GM12878 (cell line): ENCODE measurements around the gene RAPGEF1. TPM values are rescaled to one million over a fixed set of nuclear protein-coding genes. Genes with fewer than 3 reads are reported as not detected.
A peak's percentile ranks its signal among the peaks of the same experiment; 100 is the strongest.

ENCODE experiments used
- ATAC-seq: fragments of 200-7000 bp; cut with Tn5 transposase; 3 replicates; pipeline ENCODE4 v1.9.1; 2020; ENCODE audit warnings: mild to moderate bottlenecking, moderate library complexity
- BruUV-seq: library from RNA; stranded (reverse); fragments of 400-500 nt; replicated peaks from 2 replicates; lab custom pipeline; 2021; lab: Mats Ljungman, UMichigan
- CTCF ChIA-PET: fragments of 300-600 bp; sonication (Branson Sonifier 250); formaldehyde crosslinking; extraction: SDS; loops from one replicate; lab custom pipeline; 2021; ENCODE audit warnings: inconsistent platforms; lab: Yijun Ruan, JAX
- POLR2A ChIA-PET: fragments of 350-600 bp; formaldehyde crosslinking; extraction: SDS; loops from one replicate; lab custom pipeline; 2021; ENCODE audit warnings: inconsistent platforms; lab: Charles Lee
- RAD21 ChIA-PET: fragments of 300-600 bp; sonication (Branson Sonifier 250); formaldehyde crosslinking; loops from one replicate; lab custom pipeline; 2023; ENCODE audit warnings: antibody characterized with exemption; ENCODE audit not compliant: unreplicated experiment; lab: Charles Lee
- SMC1A ChIA-PET: fragments of 300-600 bp; sonication (Branson Sonifier 250); formaldehyde crosslinking; loops from one replicate; lab custom pipeline; 2023; ENCODE audit not compliant: unreplicated experiment, uncharacterized antibody; lab: Charles Lee
- DNase-seq: peaks from one replicate; pipeline ENCODE4 v3.0.0-alpha.2; 2011; ENCODE audit warnings: low read depth, low spot score
- FAIRE-seq: peaks from 3 replicates; lab custom pipeline; 2011; peaks lifted over from hg19 to GRCh38; lab: Jason Lieb, UNC
- H2AFZ ChIP-seq: 2 replicates; pipeline ENCODE4 v1.6.0; 2011; ENCODE audit warnings: low read depth, low read length, control low read depth; ENCODE audit not compliant: control insufficient read depth
- H3K27ac ChIP-seq: 2 replicates; pipeline ENCODE4 v1.5.1; 2011; ENCODE audit warnings: control low read depth; ENCODE audit not compliant: control insufficient read depth, insufficient read depth
- H3K27me3 ChIP-seq, 2 experiments: replicated peaks in 1 of 2; 2 replicates each; pipeline versions ENCODE4 v1.6.0 to v1.6.1; 2011; ENCODE audit warnings: low read length in 1 of 2; ENCODE audit not compliant: control insufficient read depth in 2 of 2, insufficient read depth in 2 of 2
- H3K36me3 ChIP-seq, 2 experiments: 2 replicates each; pipeline ENCODE4 v1.5.1; 2011; ENCODE audit warnings: low read length in 1 of 2; ENCODE audit not compliant: control insufficient read depth in 2 of 2, insufficient read depth in 2 of 2
- H3K4me1 ChIP-seq: 2 replicates; pipeline ENCODE4 v1.6.1; 2011; ENCODE audit warnings: mild to moderate bottlenecking, low read length, moderate library complexity, mixed read lengths; ENCODE audit not compliant: control insufficient read depth, insufficient read depth
- H3K4me2 ChIP-seq: 2 replicates; pipeline ENCODE4 v1.6.0; 2011; ENCODE audit warnings: control low read depth; ENCODE audit not compliant: control insufficient read depth, insufficient read depth
- H3K4me3 ChIP-seq: fragments of 200-600 bp; sonication (generic); 2 replicates; pipeline ENCODE4 v1.5.1; 2016
- H3K79me2 ChIP-seq: 2 replicates; pipeline ENCODE4 v1.6.0; 2011; ENCODE audit warnings: low read length; ENCODE audit not compliant: control insufficient read depth, insufficient read depth
- H3K9ac ChIP-seq: 2 replicates; pipeline ENCODE4 v1.8.0; 2011; ENCODE audit warnings: low read length, control low read depth, mixed read lengths; ENCODE audit not compliant: control insufficient read depth, insufficient read depth
- H3K9me3 ChIP-seq: replicated peaks from 3 replicates; pipeline ENCODE4 v1.5.1; 2011; ENCODE audit warnings: mild to moderate bottlenecking, low read length; ENCODE audit not compliant: control insufficient read depth, insufficient read depth
- H4K20me1 ChIP-seq: 2 replicates; pipeline ENCODE4 v1.6.0; 2011; ENCODE audit not compliant: control insufficient read depth, insufficient read depth
- ATF7 ChIP-seq: fragments of 450-650 bp; IDR thresholded peaks from 2 replicates; pipeline ENCODE4 v1.6.1; 2016; ENCODE audit warnings: low read depth, mild to moderate bottlenecking
- BRCA1 ChIP-seq: IDR thresholded peaks from 2 replicates; pipeline ENCODE4 v1.6.1; 2011; ENCODE audit warnings: low read depth, low read length, improper control_type of control experiment
- CHD4 ChIP-seq: fragments of 200-600 bp; sonication (generic); IDR thresholded peaks from 2 replicates; pipeline ENCODE4 v1.6.1; 2016; ENCODE audit warnings: mild to moderate bottlenecking
- HSF1 ChIP-seq: fragments of 150-350 bp; IDR thresholded peaks from 2 replicates; pipeline ENCODE4 v1.6.1; 2014; ENCODE audit warnings: mild to moderate bottlenecking, low read depth, low read length
- JUNB ChIP-seq: IDR thresholded peaks from 2 replicates; pipeline ENCODE4 v1.6.1; 2016; ENCODE audit warnings: antibody characterized with exemption, mild to moderate bottlenecking
- MYC ChIP-seq: IDR thresholded peaks from 2 replicates; pipeline ENCODE4 v1.6.1; 2011; ENCODE audit warnings: mild to moderate bottlenecking, low read length, moderate library complexity, inconsistent platforms; ENCODE audit not compliant: insufficient read depth, insufficient replicate concordance, insufficient read length, severe bottlenecking
- SMAD1 ChIP-seq: fragments of 450-650 bp; IDR thresholded peaks from 2 replicates; pipeline ENCODE4 v1.6.1; 2018; ENCODE audit warnings: mild to moderate bottlenecking, low read depth; ENCODE audit not compliant: partially characterized antibody
- SMC3 ChIP-seq: IDR thresholded peaks from 2 replicates; pipeline ENCODE4 v1.6.1; 2011; ENCODE audit warnings: low read length, improper control_type of control experiment, borderline replicate concordance
- TARDBP ChIP-seq: IDR thresholded peaks from 2 replicates; pipeline ENCODE4 v1.6.1; 2016; ENCODE audit warnings: borderline replicate concordance
- TCF7 ChIP-seq: IDR thresholded peaks from 2 replicates; pipeline ENCODE4 v1.6.1; 2014; ENCODE audit warnings: antibody characterized with exemption, borderline replicate concordance
- YY1 ChIP-seq: IDR thresholded peaks from 2 replicates; pipeline ENCODE4 v1.6.1; 2011; ENCODE audit warnings: low read depth, mild to moderate bottlenecking, low read length
- WGBS: methylation state at CpG from one replicate; pipeline ENCODE4 v1.1.6; 2016; ENCODE audit warnings: low lambda C conversion rate; ENCODE audit not compliant: insufficient replicate concordance, insufficient coverage; ENCODE audit errors: missing lambda C conversion rate; 5-methylcytosine and 5-hydroxymethylcytosine counted together
- in situ Hi-C: fragments of 300-500 bp; cut with MboI; formaldehyde crosslinking; loops from 9 replicates; pipeline ENCODE4 v1.14.3; 2018; ENCODE audit warnings: mixed read lengths
- intact Hi-C: fragments of 100-400 bp; cut with micrococcal nuclease; formaldehyde crosslinking; loops from one replicate; pipeline ENCODE4 v1.14.2; 2022; ENCODE audit not compliant: unreplicated experiment
- polyA plus RNA-seq, 11 experiments: library from polyadenylated mRNA; depleted of rRNA in 4 of 11; unstranded in 6 of 11; stranded (reverse) in 5 of 11; fragments of >200 nt; fragmentation: Nextera tagmentation in 4 of 11; fragmentation: Illumina TruSeq in 1 of 11; extraction: Ambion mirVana in 4 of 11; extraction: Trizol in 1 of 11; gene quantifications; 1 replicate in 1 of 11; 2 replicates in 10 of 11; pipeline versions ENCODE4 v1.2.1 to v1.2.3, GENCODE V29; 2011 to 2016; ENCODE audit warnings: inconsistent platforms in 2 of 11, missing spikeins in 2 of 11, low read depth in 1 of 11
- total RNA-seq, 4 experiments: library from RNA; depleted of rRNA in 3 of 4; stranded (reverse); fragments of >200 nt in 3 of 4; fragmentation: Illumina TruSeq in 1 of 4; extraction: Trizol in 1 of 4; gene quantifications; 2 replicates each; pipeline versions ENCODE4 v1.2.1 to v1.2.3, GENCODE V29; 2013 to 2021
- TF ChIP-seq, protein P1 (sequence below): fragments of 450-650 bp; IDR thresholded peaks from 2 replicates; pipeline ENCODE4 v1.6.1; 2016; ENCODE audit warnings: mild to moderate bottlenecking, moderate library complexity, borderline replicate concordance
- TF ChIP-seq, protein P2 (sequence below): IDR thresholded peaks from 2 replicates; pipeline ENCODE4 v1.6.1; 2012; ENCODE audit warnings: low read depth, low read length, improper control_type of control experiment
- TF ChIP-seq, protein P3 (sequence below): IDR thresholded peaks from 2 replicates; pipeline ENCODE4 v1.6.1; 2011; ENCODE audit warnings: mild to moderate bottlenecking, low read depth, low read length, moderate library complexity; ENCODE audit not compliant: insufficient replicate concordance

Gene RAPGEF1
- total and polyA plus RNA-seq, 10 of the 15 experiments (the other 5 are each of a cell fraction or from before 2014, with no cell fraction given), result 0.42 to 113 (median 45.9) TPM

- BruUV-seq, result TSS peak; percentile 96
- FAIRE-seq (peak; percentile 85), DNase-seq (peak; percentile 73), ATAC-seq (peak; percentile 76)
- Histone ChIP-seq H4K20me1 (no peaks in the 10 kb centered on the region), H3K4me1 (peaks cover 32% of the 10 kb centered on the region), H2AFZ (no peak overlapping the region; the same call in 1 of the 2 replicates), H3K79me2 (peaks cover 11% of the 10 kb centered on the region), H3K9me3 (no peaks in the 10 kb centered on the region; the same call in 2 of the 3 replicates), H3K9ac (peak overlapping the region; percentile 59), H3K4me2 (peak overlapping the region; percentile 73), H3K27me3 (no peaks in the 10 kb centered on the region), H3K36me3 (peaks cover 32 to 40% of the 10 kb centered on the region in 2 experiments), H3K27ac (peak overlapping the region; percentile 89), H3K4me3 (peak overlapping the region; percentile 16; the same call in 1 of the 2 replicates)
- intact Hi-C loops, result loop anchor here (1.0 to 5.0 kb wide), 2 partner anchors 84 to 116 kb away; no protein-coding TSS in a partner anchor
- ChIA-PET CTCF (interaction anchor here (0.6 to 3.5 kb wide), 22 partner anchors 9 to 137 kb away, joined by 3 to 23 read pairs (median 6); partner anchors contain the start of gene RAPGEF1), RAD21 (interaction anchor here (0.7 to 4.5 kb wide), 23 partner anchors 9 to 225 kb away, joined by 3 to 52 read pairs (median 8); partner anchors contain the start of gene RAPGEF1), POLR2A (interaction anchor here (0.6 to 5.2 kb wide), 18 partner anchors 9 to 118 kb away, joined by 3 to 54 read pairs (median 6); partner anchors contain the start of gene RAPGEF1), SMC1A (interaction anchor here (0.6 to 5.9 kb wide), 24 partner anchors 9 to 248 kb away, joined by 3 to 58 read pairs (median 6); no protein-coding TSS in a partner anchor)
- under 1% methylated on average over 31 of the region's 31 CpGs for WGBS
- in situ Hi-C loops, result no loop called here
- TF ChIP-seq, protein P1, sequence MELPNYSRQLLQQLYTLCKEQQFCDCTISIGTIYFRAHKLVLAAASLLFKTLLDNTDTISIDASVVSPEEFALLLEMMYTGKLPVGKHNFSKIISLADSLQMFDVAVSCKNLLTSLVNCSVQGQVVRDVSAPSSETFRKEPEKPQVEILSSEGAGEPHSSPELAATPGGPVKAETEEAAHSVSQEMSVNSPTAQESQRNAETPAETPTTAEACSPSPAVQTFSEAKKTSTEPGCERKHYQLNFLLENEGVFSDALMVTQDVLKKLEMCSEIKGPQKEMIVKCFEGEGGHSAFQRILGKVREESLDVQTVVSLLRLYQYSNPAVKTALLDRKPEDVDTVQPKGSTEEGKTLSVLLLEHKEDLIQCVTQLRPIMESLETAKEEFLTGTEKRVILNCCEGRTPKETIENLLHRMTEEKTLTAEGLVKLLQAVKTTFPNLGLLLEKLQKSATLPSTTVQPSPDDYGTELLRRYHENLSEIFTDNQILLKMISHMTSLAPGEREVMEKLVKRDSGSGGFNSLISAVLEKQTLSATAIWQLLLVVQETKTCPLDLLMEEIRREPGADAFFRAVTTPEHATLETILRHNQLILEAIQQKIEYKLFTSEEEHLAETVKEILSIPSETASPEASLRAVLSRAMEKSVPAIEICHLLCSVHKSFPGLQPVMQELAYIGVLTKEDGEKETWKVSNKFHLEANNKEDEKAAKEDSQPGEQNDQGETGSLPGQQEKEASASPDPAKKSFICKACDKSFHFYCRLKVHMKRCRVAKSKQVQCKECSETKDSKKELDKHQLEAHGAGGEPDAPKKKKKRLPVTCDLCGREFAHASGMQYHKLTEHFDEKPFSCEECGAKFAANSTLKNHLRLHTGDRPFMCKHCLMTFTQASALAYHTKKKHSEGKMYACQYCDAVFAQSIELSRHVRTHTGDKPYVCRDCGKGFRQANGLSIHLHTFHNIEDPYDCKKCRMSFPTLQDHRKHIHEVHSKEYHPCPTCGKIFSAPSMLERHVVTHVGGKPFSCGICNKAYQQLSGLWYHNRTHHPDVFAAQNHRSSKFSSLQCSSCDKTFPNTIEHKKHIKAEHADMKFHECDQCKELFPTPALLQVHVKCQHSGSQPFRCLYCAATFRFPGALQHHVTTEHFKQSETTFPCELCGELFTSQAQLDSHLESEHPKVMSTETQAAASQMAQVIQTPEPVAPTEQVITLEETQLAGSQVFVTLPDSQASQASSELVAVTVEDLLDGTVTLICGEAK, result no peak
- TF ChIP-seq TCF7 (no peak), TARDBP (peak; percentile 48; the same call in 1 of the 2 replicates), CHD4 (no peak), SMAD1 (no peak), HSF1 (no peak), ATF7 (peak; percentile 49; the same call in 1 of the 2 replicates), SMC3 (no peak), JUNB (no peak), YY1 (no peak), BRCA1 (no peak), MYC (no peak)
- TF ChIP-seq, protein P2, sequence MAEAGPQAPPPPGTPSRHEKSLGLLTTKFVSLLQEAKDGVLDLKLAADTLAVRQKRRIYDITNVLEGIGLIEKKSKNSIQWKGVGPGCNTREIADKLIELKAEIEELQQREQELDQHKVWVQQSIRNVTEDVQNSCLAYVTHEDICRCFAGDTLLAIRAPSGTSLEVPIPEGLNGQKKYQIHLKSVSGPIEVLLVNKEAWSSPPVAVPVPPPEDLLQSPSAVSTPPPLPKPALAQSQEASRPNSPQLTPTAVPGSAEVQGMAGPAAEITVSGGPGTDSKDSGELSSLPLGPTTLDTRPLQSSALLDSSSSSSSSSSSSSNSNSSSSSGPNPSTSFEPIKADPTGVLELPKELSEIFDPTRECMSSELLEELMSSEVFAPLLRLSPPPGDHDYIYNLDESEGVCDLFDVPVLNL, result no peak
- TF ChIP-seq, protein P3, sequence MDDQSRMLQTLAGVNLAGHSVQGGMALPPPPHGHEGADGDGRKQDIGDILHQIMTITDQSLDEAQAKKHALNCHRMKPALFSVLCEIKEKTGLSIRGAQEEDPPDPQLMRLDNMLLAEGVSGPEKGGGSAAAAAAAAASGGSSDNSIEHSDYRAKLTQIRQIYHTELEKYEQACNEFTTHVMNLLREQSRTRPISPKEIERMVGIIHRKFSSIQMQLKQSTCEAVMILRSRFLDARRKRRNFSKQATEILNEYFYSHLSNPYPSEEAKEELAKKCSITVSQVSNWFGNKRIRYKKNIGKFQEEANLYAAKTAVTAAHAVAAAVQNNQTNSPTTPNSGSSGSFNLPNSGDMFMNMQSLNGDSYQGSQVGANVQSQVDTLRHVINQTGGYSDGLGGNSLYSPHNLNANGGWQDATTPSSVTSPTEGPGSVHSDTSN, result peak; percentile 86
Measured at GRCh38 chr9:131621551-131622358, 118.1 kb downstream of the RAPGEF1 start.
